Right atrium auricular region (tissue), 2 donors: ENCODE results near the gene ARHGEF37. TPM values are rescaled to one million over a fixed set of nuclear protein-coding genes. Genes with fewer than 3 reads are reported as not detected.
"Not testable (repeated sequence)": the region's sequence is repeated elsewhere in the genome, so short reads cannot be mapped to it uniquely, and the experiment has no call there.

Experiments
- DNase-seq: peaks from one replicate; pipeline ENCODE4 v3.0.0-alpha.2; 2019; ENCODE audit warnings: low spot score
- H3K27ac ChIP-seq, 2 donors: fragments of 200-600 bp; sonication (generic); 1 replicate in 1 of 2; 2 replicates in 1 of 2; pipeline ENCODE4 v1.5.1; 2016 to 2019
- H3K27me3 ChIP-seq, 2 donors: fragments of 200-600 bp; sonication (generic); one replicate each; pipeline versions ENCODE4 v1.5.1 to v1.6.0; 2017 to 2019
- H3K36me3 ChIP-seq: fragments of 200-600 bp; sonication (generic); one replicate; pipeline ENCODE4 v1.5.1; 2016
- H3K4me1 ChIP-seq, 2 donors: fragments of 200-600 bp; sonication (generic); one replicate each; pipeline versions ENCODE4 v1.5.1 to v1.6.0; 2017 to 2019
- H3K4me3 ChIP-seq, 2 donors: fragments of 200-600 bp; sonication (generic); 1 replicate in 1 of 2; 2 replicates in 1 of 2; pipeline ENCODE4 v1.5.1; 2017 to 2019; ENCODE audit warnings: mild to moderate bottlenecking in 1 of 2, moderate library complexity in 1 of 2
- H3K9me3 ChIP-seq, 2 donors: fragments of 200-600 bp; sonication (generic); one replicate each; pipeline ENCODE4 v1.5.1; 2019
- CTCF ChIP-seq, 2 donors: fragments of 200-600 bp; sonication (generic); IDR thresholded peaks; one replicate each; pipeline ENCODE4 v1.5.1; 2019; ENCODE audit warnings: antibody characterized with exemption in 2 of 2
- total RNA-seq, 2 donors: library from RNA; depleted of rRNA; stranded (reverse); fragments of >200 nt; gene quantifications; one replicate each; pipeline ENCODE4 v1.1.0, GENCODE V29; 2016

The ARHGEF37 gene
- total RNA-seq, 2 donors from 2014 or later, result 11.0 to 13.7 TPM

DNA sequence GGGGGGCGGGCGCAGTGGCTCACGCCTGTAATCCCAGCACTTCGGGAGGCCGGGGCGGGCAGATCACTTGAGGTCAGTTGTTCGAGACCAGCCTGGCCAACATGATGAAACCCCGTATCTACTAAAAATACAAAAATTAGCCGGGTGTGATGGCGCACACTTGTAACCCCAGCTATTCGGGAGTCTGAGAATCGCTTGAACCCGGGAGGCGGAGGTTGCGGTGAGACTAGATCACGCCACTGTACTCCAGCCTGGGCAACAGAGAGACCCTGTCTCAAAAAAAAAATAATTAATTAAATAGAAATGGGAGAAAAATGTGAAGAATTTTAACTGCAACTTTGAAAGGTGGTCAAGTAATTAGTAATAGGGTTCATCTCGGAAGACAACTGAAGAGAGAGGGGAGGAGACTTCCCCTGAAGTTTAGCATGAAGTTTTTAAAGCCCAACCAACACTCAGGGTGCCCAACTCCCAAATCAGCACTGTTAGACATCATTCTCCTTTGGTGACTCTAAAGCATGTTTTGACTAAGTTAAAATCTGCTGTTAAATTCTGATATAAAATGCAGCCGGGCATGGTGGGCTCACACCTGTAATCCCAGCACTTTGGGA is 28.6 kb upstream of the ARHGEF37 start:
- H3K27me3 ChIP-seq, result no peaks in the 10 kb centered on the region
- peaks cover 22% of the 10 kb centered on the region for H3K36me3 ChIP-seq
- H3K27ac ChIP-seq, result peak overlapping the region; percentile 98 to 99
- no peak for TF ChIP-seq CTCF (IDR thresholded peaks at IDR 0.05)
- no peak for DNase-seq
- no peak overlapping the region for H3K4me3 ChIP-seq
- no peaks in the 10 kb centered on the region for H3K9me3 ChIP-seq
- H3K4me1 ChIP-seq, result peaks cover 0 to 22% of the 10 kb centered on the region in 2 donors

DNA sequence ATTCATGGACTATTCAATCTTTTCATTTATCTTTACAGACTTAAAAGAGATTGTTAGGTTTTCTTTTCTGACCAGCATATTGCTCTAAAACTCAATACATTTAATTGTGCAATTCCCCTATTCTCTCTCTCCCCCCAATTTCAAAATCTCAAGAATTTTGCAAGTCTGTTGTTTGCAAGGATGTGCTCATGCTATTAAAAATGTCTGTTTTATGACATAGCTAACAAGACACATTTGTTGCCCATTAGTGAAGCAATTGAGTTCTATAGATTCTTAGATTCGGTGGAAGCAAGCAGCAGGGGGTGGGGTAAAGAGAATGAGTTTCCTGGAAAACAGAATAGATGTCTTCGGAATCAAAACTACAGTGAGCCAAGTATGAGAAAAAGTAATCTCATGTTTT is 21.6 kb upstream of the ARHGEF37 start:
- no peaks in the 10 kb centered on the region for H3K36me3 ChIP-seq
- DNase-seq, result no peak
- no peaks in the 10 kb centered on the region for H3K9me3 ChIP-seq
- H3K4me1 ChIP-seq, result peaks cover 0 to 37% of the 10 kb centered on the region in 2 donors
- no peak overlapping the region for H3K27ac ChIP-seq
- no peaks in the 10 kb centered on the region for H3K27me3 ChIP-seq
- H3K4me3 ChIP-seq, result no peak overlapping the region
- TF ChIP-seq CTCF (IDR thresholded peaks at IDR 0.05), result no peak

- Histone ChIP-seq H3K27me3 (no peaks in the 10 kb centered on the region), H3K9me3 (no peaks in the 10 kb centered on the region), H3K4me1 (peaks cover 0 to 37% of the 10 kb centered on the region in 2 donors), H3K36me3 (no peaks in the 10 kb centered on the region), H3K4me3 (peak overlapping the region in 1 of 2 donors; percentile 13), H3K27ac (peak overlapping the region; percentile 77 to 90)
- DNase-seq, result no peak
- no peak for TF ChIP-seq CTCF (IDR thresholded peaks at IDR 0.05)
Measured at GRCh38 chr5:149561848-149562247, 19.4 kb upstream of the ARHGEF37 start.

DNA sequence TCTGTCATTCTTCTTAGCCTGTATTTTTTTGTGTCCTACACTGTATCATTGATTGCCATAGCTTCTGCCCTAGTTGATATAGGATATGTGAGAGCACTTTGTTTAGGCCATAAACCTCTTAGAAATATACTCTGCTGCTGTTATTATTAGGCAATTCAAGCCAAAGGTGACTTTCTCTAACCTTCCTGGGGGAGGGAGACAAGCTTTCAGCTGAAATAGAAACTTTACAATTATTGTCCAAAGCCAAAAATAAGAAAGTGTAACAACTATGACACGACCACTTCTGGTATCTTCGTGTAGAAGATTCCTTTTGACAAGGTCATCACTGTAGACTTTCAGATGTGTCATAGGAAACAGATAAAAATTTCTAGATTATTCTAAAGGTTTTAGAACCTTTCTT is 17.8 kb upstream of the ARHGEF37 start:
- H3K9me3 ChIP-seq, result no peaks in the 10 kb centered on the region
- H3K4me1 ChIP-seq, result peaks cover 0 to 37% of the 10 kb centered on the region in 2 donors
- H3K36me3 ChIP-seq, result no peaks in the 10 kb centered on the region
- H3K27ac ChIP-seq, result peak overlapping the region; percentile 77 to 90
- DNase-seq, result no peak
- no peaks in the 10 kb centered on the region for H3K27me3 ChIP-seq
- no peak overlapping the region for H3K4me3 ChIP-seq
- no peak for TF ChIP-seq CTCF (IDR thresholded peaks at IDR 0.05)

- not testable (repeated sequence) for DNase-seq, H3K36me3 ChIP-seq, H3K4me3 ChIP-seq, H3K27me3 ChIP-seq, H3K9me3 ChIP-seq
- Histone ChIP-seq H3K27ac (peak overlapping the region; percentile 61 to 90), H3K4me1 (peaks cover 0 to 37% of the 10 kb centered on the region in 2 donors)
- peak; percentile 38 to 75 for TF ChIP-seq CTCF (IDR thresholded peaks at IDR 0.05)
Measured at GRCh38 chr5:149564542-149565140, 16.7 kb upstream of the ARHGEF37 start.
